Testis (tissue), 3 donors: ENCODE results near the gene SPACA7. TPM values are rescaled to one million over a fixed set of nuclear protein-coding genes. Genes with fewer than 3 reads are reported as not detected.

ENCODE experiments used
- DNase-seq: peaks from one replicate; pipeline ENCODE4 v3.0.0-alpha.2; 2019
- H3K27ac ChIP-seq, 2 donors: fragments of 200-600 bp; sonication (generic); one replicate each; pipeline ENCODE4 v1.5.1; 2019
- H3K27me3 ChIP-seq: fragments of 200-600 bp; sonication (generic); one replicate; pipeline ENCODE4 v1.5.1; 2019
- H3K36me3 ChIP-seq: fragments of 200-600 bp; sonication (generic); one replicate; pipeline ENCODE4 v1.5.1; 2017; ENCODE audit warnings: low read depth; ENCODE audit errors: missing control alignments
- H3K4me1 ChIP-seq: fragments of 200-600 bp; sonication (generic); one replicate; pipeline ENCODE4 v1.5.1; 2019
- H3K4me3 ChIP-seq, 2 donors: fragments of 200-600 bp; sonication (generic); one replicate each; pipeline ENCODE4 v1.5.1; 2017 to 2019
- H3K9me3 ChIP-seq: fragments of 200-600 bp; sonication (generic); one replicate; pipeline ENCODE4 v1.5.1; 2017
- CTCF ChIP-seq, 3 experiments: fragments of 450-650 bp in 2 of 3; fragments of 200-600 bp in 1 of 3; sonication (generic) in 1 of 3; IDR thresholded peaks; one replicate each; pipeline ENCODE4 v1.5.1; 2016 to 2019; ENCODE audit warnings: antibody characterized with exemption in 3 of 3, mild to moderate bottlenecking in 2 of 3, moderate library complexity in 1 of 3
- POLR2A ChIP-seq: fragments of 450-650 bp; IDR thresholded peaks from one replicate; pipeline ENCODE4 v1.6.1; 2017; ENCODE audit warnings: antibody characterized with exemption, mild to moderate bottlenecking, moderate library complexity
- WGBS, 2 donors: methylation state at CpG; one replicate each; pipeline ENCODE4 v1.1.5; 2018; 5-methylcytosine and 5-hydroxymethylcytosine counted together
- intact Hi-C: fragments of 100-400 bp; cut with DNase I; formaldehyde crosslinking; loops from one replicate; pipeline ENCODE4 v1.15.1; 2023; ENCODE audit warnings: low total_unique reads
- polyA plus RNA-seq: library from polyadenylated mRNA; stranded (reverse); fragments of 350-450 nt; fragmentation: Illumina TruSeq; extraction: RNeasy Lipid Tissue Mini Kit (QIAGEN cat#74804); gene quantifications from one replicate; pipeline ENCODE4 v1.2.3, GENCODE V29; 2014; ENCODE audit warnings: low read depth, low replicate concordance; ENCODE audit not compliant: insufficient read depth
- total RNA-seq, 2 donors: library from RNA; depleted of rRNA; stranded (reverse); fragments of >200 nt; gene quantifications; one replicate each; pipeline ENCODE4 v1.2.3, GENCODE V29; 2016

Gene SPACA7
- total and polyA plus RNA-seq, 3 donors from 2014 or later: 27.7 to 97.6 (median 63.0) TPM

- 35 to 47% methylated on average over 8 of the region's 8 CpGs for WGBS, 2 donors
- no peak overlapping the region for H3K4me3 ChIP-seq
- no peaks in the 10 kb centered on the region for H3K27me3 ChIP-seq
- no peaks in the 10 kb centered on the region for H3K36me3 ChIP-seq
- intact Hi-C loops: no loop called here
- H3K9me3 ChIP-seq: no peaks in the 10 kb centered on the region
- no peaks in the 10 kb centered on the region for H3K4me1 ChIP-seq
- no peak for DNase-seq
- H3K27ac ChIP-seq: no peak overlapping the region
- no peak for TF ChIP-seq POLR2A
These were observed 24.3 kb upstream of the SPACA7 start for GRCh38 chr13:112351825-112352224.

- H3K27ac ChIP-seq: no peak overlapping the region
- DNase-seq: no peak
- intact Hi-C loops: no loop called here
- H3K4me3 ChIP-seq: no peak overlapping the region
- no peaks in the 10 kb centered on the region for H3K27me3 ChIP-seq
- H3K36me3 ChIP-seq: no peaks in the 10 kb centered on the region
- WGBS, 2 donors: 87 to 89% methylated on average over 11 of the region's 11 CpGs
- no peak for TF ChIP-seq POLR2A
- no peak for TF ChIP-seq CTCF (IDR thresholded peaks at IDR 0.05)
- no peaks in the 10 kb centered on the region for H3K9me3 ChIP-seq
- H3K4me1 ChIP-seq: no peaks in the 10 kb centered on the region
These were observed 22.3 kb upstream of the SPACA7 start for GRCh38 chr13:112353856-112354255.

- intact Hi-C loops: no loop called here
- DNase-seq: no peak
- no peak for TF ChIP-seq CTCF (IDR thresholded peaks at IDR 0.05)
- no peak for TF ChIP-seq POLR2A
- no peak overlapping the region for H3K27ac ChIP-seq
- no peaks in the 10 kb centered on the region for H3K36me3 ChIP-seq
- H3K9me3 ChIP-seq: no peaks in the 10 kb centered on the region
- no peaks in the 10 kb centered on the region for H3K27me3 ChIP-seq
- H3K4me3 ChIP-seq: no peak overlapping the region
- 86 to 90% methylated on average over 22 to 32 of the region's 32 CpGs for WGBS, 2 donors
- no peaks in the 10 kb centered on the region for H3K4me1 ChIP-seq
These were observed 21.6 kb upstream of the SPACA7 start for GRCh38 chr13:112354330-112355273.

GRCh38 chr13:112355274-112355838 is 20.8 kb upstream of the SPACA7 start:
- H3K4me3 ChIP-seq: no peak overlapping the region
- H3K36me3 ChIP-seq: no peaks in the 10 kb centered on the region
- intact Hi-C loops: no loop called here
- H3K27ac ChIP-seq: no peak overlapping the region
- TF ChIP-seq CTCF (IDR thresholded peaks at IDR 0.05) (no peak), POLR2A (no peak)
- H3K4me1 ChIP-seq: no peaks in the 10 kb centered on the region
- H3K9me3 ChIP-seq: no peaks in the 10 kb centered on the region
- DNase-seq: no peak
- WGBS, 2 donors: 82 to 90% methylated on average over 13 to 15 of the region's 15 CpGs
- H3K27me3 ChIP-seq: no peaks in the 10 kb centered on the region

GRCh38 chr13:112356190-112356589 is 20.0 kb upstream of the SPACA7 start:
- Histone ChIP-seq H3K4me3 (no peak overlapping the region), H3K27ac (no peak overlapping the region), H3K4me1 (no peaks in the 10 kb centered on the region), H3K36me3 (no peaks in the 10 kb centered on the region), H3K9me3 (no peaks in the 10 kb centered on the region), H3K27me3 (no peaks in the 10 kb centered on the region)
- 87 to 90% methylated on average over 13 of the region's 13 CpGs for WGBS, 2 donors
- intact Hi-C loops: no loop called here
- no peak for TF ChIP-seq CTCF (IDR thresholded peaks at IDR 0.05)
- TF ChIP-seq POLR2A: no peak
- DNase-seq: no peak
